ENCODE measurements around the gene MSGN1. TPM values are rescaled to one million over a fixed set of nuclear protein-coding genes. Genes with fewer than 3 reads are reported as not detected.
A peak's percentile ranks its signal among the peaks of the same experiment; 100 is the strongest.

Gene MSGN1
- total RNA-seq, 1 donor from 2014 or later, result not detected

GRCh38 chr2:17798338-17798737, 17.9 kb upstream of the MSGN1 start:
- Mint-ChIP-seq H3K36me3 (ENCODE audit: low read depth) (no peaks in the 10 kb centered on the region), H3K4me1 (ENCODE audit: low read depth) (no peaks in the 10 kb centered on the region), H3K27ac (ENCODE audit: unreplicated experiment) (no peak overlapping the region), H3K27me3 (ENCODE audit: low read depth) (peaks cover 9% of the 10 kb centered on the region), H3K4me3 (ENCODE audit: unreplicated experiment) (no peak overlapping the region), H3K9me3 (ENCODE audit: low read depth) (no peaks in the 10 kb centered on the region)
- no peak for DNase-seq (ENCODE audit: low spot score)
- TF ChIP-seq, protein P1, sequence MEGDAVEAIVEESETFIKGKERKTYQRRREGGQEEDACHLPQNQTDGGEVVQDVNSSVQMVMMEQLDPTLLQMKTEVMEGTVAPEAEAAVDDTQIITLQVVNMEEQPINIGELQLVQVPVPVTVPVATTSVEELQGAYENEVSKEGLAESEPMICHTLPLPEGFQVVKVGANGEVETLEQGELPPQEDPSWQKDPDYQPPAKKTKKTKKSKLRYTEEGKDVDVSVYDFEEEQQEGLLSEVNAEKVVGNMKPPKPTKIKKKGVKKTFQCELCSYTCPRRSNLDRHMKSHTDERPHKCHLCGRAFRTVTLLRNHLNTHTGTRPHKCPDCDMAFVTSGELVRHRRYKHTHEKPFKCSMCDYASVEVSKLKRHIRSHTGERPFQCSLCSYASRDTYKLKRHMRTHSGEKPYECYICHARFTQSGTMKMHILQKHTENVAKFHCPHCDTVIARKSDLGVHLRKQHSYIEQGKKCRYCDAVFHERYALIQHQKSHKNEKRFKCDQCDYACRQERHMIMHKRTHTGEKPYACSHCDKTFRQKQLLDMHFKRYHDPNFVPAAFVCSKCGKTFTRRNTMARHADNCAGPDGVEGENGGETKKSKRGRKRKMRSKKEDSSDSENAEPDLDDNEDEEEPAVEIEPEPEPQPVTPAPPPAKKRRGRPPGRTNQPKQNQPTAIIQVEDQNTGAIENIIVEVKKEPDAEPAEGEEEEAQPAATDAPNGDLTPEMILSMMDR (IDR thresholded peaks at IDR 0.05), result no peak

DNA sequence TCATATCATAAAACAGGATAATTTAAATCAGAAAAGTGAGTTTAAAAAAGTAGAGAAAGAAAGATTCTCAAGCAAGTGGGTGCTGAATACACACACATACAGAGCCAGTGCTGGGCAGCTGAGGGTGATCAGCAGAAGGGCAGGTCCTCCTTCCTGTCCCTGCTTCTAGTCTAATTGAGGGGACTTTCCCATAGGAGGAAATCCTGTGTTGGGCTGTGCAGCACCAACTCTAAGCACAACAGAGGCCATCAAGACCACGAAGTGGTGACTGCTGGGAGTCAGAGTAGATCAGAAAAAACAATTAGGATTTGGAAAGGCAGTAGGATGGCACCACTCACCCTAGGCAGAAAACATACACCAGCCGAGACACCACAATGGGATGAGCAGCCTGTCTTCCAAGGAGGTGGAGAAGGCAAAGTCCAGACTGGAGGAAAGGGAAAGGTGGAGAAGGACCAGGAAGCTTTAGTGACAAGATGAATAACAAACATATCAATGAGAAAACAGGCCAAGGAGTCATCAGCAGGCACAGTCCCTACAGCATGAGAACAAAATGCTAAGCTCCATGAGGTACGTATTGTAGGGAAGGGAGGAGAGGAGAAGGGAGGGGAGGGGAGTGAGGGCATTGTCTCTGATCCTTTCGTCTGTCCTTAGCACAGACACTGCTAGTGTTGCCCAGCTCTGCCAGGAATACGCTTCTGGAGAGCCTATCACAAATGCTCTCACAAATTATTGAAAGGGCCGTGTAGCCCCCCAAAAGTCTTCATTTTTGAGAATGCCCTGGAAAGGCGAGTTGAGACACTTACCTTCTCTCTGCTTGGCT, 16.7 kb upstream of the MSGN1 start:
- Mint-ChIP-seq H3K27ac (ENCODE audit: unreplicated experiment) (peak overlapping the region; percentile 46), H3K4me1 (ENCODE audit: low read depth) (no peaks in the 10 kb centered on the region), H3K27me3 (ENCODE audit: low read depth) (peaks cover 12% of the 10 kb centered on the region), H3K9me3 (ENCODE audit: low read depth) (no peaks in the 10 kb centered on the region), H3K36me3 (ENCODE audit: low read depth) (no peaks in the 10 kb centered on the region), H3K4me3 (ENCODE audit: unreplicated experiment) (no peak overlapping the region)
- DNase-seq (ENCODE audit: low spot score), result no peak
- TF ChIP-seq, protein P1 (IDR thresholded peaks at IDR 0.05), result no peak

DNA sequence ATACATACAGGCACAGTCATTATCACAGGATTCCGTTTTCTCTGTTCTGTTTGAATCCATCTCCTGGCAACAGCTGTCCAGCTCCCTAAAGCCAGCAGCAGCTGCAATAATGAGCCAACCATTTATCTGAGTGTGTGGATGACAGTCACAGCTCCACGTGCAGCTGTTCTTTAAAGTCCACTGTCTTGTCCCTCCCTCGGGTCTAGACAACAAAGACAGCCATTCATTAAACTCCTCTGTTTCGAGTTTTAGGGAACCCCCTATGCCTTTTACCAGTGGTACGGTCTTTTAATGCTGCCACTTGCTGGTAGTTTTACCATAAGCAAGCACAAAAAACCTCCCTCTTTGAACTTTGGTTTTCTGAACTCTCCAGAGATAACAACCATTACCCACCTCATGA, 16.0 kb upstream of the MSGN1 start:
- Mint-ChIP-seq H3K4me3 (ENCODE audit: unreplicated experiment) (no peak overlapping the region), H3K27ac (ENCODE audit: unreplicated experiment) (no peak overlapping the region), H3K27me3 (ENCODE audit: low read depth) (peaks cover 10% of the 10 kb centered on the region), H3K9me3 (ENCODE audit: low read depth) (no peaks in the 10 kb centered on the region), H3K4me1 (ENCODE audit: low read depth) (no peaks in the 10 kb centered on the region), H3K36me3 (ENCODE audit: low read depth) (no peaks in the 10 kb centered on the region)
- DNase-seq (ENCODE audit: low spot score), result no peak
- TF ChIP-seq, protein P1 (IDR thresholded peaks at IDR 0.05), result no peak

DNA sequence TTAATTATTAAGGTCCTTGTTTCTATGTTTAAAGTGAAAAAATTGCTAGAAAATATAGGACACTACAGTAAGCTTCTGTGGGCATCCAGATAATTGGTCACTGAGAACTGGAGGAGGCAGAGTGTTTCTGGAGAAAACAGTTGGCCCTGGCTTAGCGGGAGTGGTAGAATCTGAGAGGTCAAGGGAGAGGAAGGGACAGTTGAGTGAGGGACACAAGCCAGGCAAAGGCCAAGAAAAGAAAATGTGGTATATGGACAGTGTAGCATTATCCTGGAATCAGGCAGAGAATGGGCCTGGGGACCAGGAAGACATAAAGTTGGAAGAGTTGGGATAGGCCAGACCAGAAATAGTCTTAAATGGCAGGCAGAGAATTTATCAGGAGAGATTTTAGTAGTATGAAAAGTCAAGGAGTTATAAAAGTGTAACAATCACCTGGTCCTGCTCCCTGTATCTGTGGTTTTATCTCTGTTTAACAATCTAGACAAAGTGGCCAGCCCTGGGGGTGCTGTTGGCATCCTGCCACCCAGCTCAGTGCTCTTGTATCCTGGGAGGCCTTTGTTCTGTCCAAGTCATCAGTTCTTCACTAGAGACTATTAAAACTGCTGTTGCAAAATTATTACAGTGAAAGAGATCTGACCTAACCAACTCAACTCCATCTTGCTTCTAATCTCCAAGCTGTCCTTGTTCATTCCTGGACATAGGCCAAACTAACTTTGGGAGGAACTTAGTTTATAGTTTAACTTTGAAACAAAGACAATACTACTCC, 15.4 kb upstream of the MSGN1 start:
- Mint-ChIP-seq H3K9me3 (ENCODE audit: low read depth) (no peaks in the 10 kb centered on the region), H3K27me3 (ENCODE audit: low read depth) (peaks cover 9% of the 10 kb centered on the region), H3K36me3 (ENCODE audit: low read depth) (no peaks in the 10 kb centered on the region), H3K4me1 (ENCODE audit: low read depth) (no peaks in the 10 kb centered on the region), H3K27ac (ENCODE audit: unreplicated experiment) (no peak overlapping the region), H3K4me3 (ENCODE audit: unreplicated experiment) (no peak overlapping the region)
- DNase-seq (ENCODE audit: low spot score), result no peak
- TF ChIP-seq, protein P1 (IDR thresholded peaks at IDR 0.05), result no peak

- Mint-ChIP-seq H3K9me3 (ENCODE audit: low read depth) (no peaks in the 10 kb centered on the region), H3K27ac (ENCODE audit: unreplicated experiment) (no peak overlapping the region), H3K4me1 (ENCODE audit: low read depth) (no peaks in the 10 kb centered on the region), H3K4me3 (ENCODE audit: unreplicated experiment) (no peak overlapping the region), H3K27me3 (ENCODE audit: low read depth) (peaks cover 12% of the 10 kb centered on the region), H3K36me3 (ENCODE audit: low read depth) (no peaks in the 10 kb centered on the region)
- TF ChIP-seq, protein P1 (IDR thresholded peaks at IDR 0.05), result no peak
- DNase-seq (ENCODE audit: low spot score), result no peak
Observed at GRCh38 chr2:17803497-17803896, 12.8 kb upstream of the MSGN1 start.

Measured in chondrocyte (in vitro differentiated cells).